Measurements from ENCODE around the gene PIGU. TPM values are rescaled to one million over a fixed set of nuclear protein-coding genes. Genes with fewer than 3 reads are reported as not detected.
"Not testable (repeated sequence)": the region's sequence is repeated elsewhere in the genome, so short reads cannot be mapped to it uniquely, and the experiment has no call there.

PIGU gene
- total RNA-seq, 2 donors from 2014 or later: 35.8 to 41.2 TPM

DNA sequence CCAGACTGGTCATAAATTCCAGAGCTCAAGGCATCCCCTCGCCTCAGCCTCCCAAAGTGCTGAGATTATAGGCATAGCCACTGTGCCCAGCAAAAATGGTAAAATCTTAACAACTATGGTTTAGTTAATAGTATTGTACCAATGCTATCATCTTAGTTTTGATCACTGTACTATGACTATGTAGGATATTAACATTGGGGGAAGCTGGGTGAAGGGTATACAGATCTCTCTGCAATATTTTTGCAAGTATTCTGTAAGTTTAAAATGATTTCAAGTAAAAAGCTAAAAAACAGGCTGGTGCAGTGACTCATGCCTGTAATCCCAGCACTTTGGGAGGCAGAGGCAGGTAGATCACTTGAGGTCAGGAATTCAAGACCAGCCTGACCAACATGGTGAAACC, 7.8 kb downstream of the PIGU start:
- Mint-ChIP-seq H3K27ac (no peak overlapping the region), H3K36me3 (ENCODE audit: low read depth) (peaks cover 18% of the 10 kb centered on the region), H3K27me3 (ENCODE audit: insufficient read depth) (no peaks in the 10 kb centered on the region), H3K4me1 (no peaks in the 10 kb centered on the region), H3K4me3 (no peak overlapping the region), H3K9me3 (peaks cover 10% of the 10 kb centered on the region)
- Histone ChIP-seq H3K36me3 (ENCODE audit: control insufficient read depth, insufficient read depth, low read length) (no peaks in the 10 kb centered on the region), H3K27ac (ENCODE audit: low read depth, low read length) (no peak overlapping the region), H3K9me3 (ENCODE audit: control insufficient read depth, low read length) (no peaks in the 10 kb centered on the region), H3K4me1 (ENCODE audit: control insufficient read depth, insufficient read depth, low read length) (no peaks in the 10 kb centered on the region), H3K4me3 (ENCODE audit: low read length) (no peak overlapping the region), H3K27me3 (ENCODE audit: control insufficient read depth, insufficient read depth, low read length, poor library complexity, severe bottlenecking) (no peaks in the 10 kb centered on the region), H3K9ac (ENCODE audit: extremely low read depth, low read length, poor library complexity, severe bottlenecking) (no peak overlapping the region)
- WGBS, 2 experiments (ENCODE audit: insufficient coverage in 1 of 2, insufficient read length in 1 of 2): 88 to 100% methylated on average over 1 of the region's 1 CpG
- TF ChIP-seq CTCF (conservative IDR thresholded peaks at IDR 0.05): no peak
- no peak for DNase-seq

DNA sequence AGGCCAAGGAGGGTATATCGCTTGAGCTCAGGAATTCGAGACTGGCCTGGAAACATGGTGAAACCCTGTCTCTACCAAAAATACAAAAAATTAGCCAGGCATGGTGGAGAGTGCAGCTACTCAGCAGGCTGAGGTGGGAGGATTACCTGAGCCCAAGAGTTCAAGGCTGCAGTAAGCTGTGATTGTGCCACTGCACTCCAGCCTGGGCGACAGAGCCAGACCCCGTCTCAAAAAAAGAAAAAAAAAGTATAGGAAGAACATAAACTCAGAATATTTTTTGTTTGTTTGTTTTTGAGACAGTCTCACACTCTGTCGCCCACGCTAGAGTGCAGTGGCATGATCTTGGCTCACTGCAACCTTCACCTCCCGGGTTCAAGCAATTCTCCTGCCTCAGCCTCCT, 12.1 kb downstream of the PIGU start:
- not testable (repeated sequence) for H3K27ac ChIP-seq (ENCODE audit: low read depth, low read length); DNase-seq; H3K4me3 ChIP-seq (ENCODE audit: low read length); H3K27ac Mint-ChIP-seq; H3K9me3 Mint-ChIP-seq; H3K4me1 Mint-ChIP-seq; H3K36me3 ChIP-seq (ENCODE audit: control insufficient read depth, insufficient read depth, low read length); H3K9me3 ChIP-seq (ENCODE audit: control insufficient read depth, low read length); H3K27me3 Mint-ChIP-seq (ENCODE audit: insufficient read depth); H3K4me3 Mint-ChIP-seq; H3K4me1 ChIP-seq (ENCODE audit: control insufficient read depth, insufficient read depth, low read length); H3K9ac ChIP-seq (ENCODE audit: extremely low read depth, low read length, poor library complexity, severe bottlenecking); H3K27me3 ChIP-seq (ENCODE audit: control insufficient read depth, insufficient read depth, low read length, poor library complexity, severe bottlenecking)
- whole genome bisulfite sequencing, 2 experiments (ENCODE audit: insufficient coverage in 1 of 2, insufficient read length in 1 of 2): 97 to 100% methylated on average over 6 to 7 of the region's 7 CpGs
- H3K36me3 Mint-ChIP-seq (ENCODE audit: low read depth): peaks cover 11% of the 10 kb centered on the region

DNA sequence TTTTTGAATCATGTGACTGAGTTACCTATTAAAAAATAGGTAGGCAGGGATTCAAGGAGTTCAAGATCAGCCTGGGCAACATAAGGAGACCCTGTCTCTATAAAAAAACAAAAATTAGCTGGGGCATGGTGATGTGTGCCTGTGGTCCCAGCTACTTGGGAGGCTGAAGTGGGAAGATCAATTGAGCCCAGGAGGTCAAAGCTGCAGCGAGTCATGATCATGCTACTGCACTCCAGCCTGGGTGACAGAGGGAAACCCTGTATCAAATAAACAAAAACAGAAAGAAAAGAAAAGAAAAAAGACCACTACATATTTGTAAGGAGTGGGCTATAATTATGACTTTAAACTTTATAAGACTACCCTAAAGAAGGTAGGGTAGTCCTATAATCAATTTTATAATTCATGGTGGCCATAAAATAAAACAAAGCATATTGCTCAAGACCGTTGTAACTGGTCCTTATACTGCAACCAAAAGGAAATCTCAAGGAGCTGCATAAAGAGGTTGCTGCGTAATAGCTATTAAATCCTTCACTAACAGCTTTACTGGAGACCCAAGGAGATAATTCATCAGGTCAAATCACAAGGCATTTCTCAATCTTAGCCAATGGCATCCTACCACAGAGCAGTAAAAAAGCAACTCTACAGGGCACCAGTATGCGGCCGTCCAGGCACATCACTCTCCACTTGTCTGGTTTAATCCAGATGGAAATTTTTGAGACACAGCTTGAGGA, 13.5 kb downstream of the PIGU start:
- Histone ChIP-seq H3K27me3 (ENCODE audit: control insufficient read depth, insufficient read depth, low read length, poor library complexity, severe bottlenecking) (no peaks in the 10 kb centered on the region), H3K9me3 (ENCODE audit: control insufficient read depth, low read length) (no peaks in the 10 kb centered on the region), H3K4me1 (ENCODE audit: control insufficient read depth, insufficient read depth, low read length) (no peaks in the 10 kb centered on the region), H3K36me3 (ENCODE audit: control insufficient read depth, insufficient read depth, low read length) (no peaks in the 10 kb centered on the region), H3K9ac (ENCODE audit: extremely low read depth, low read length, poor library complexity, severe bottlenecking) (no peak overlapping the region), H3K4me3 (ENCODE audit: low read length) (no peak overlapping the region), H3K27ac (ENCODE audit: low read depth, low read length) (no peak overlapping the region)
- Mint-ChIP-seq H3K27ac (no peak overlapping the region), H3K9me3 (peaks cover 7% of the 10 kb centered on the region), H3K4me3 (no peak overlapping the region), H3K27me3 (ENCODE audit: insufficient read depth) (no peaks in the 10 kb centered on the region), H3K4me1 (no peaks in the 10 kb centered on the region), H3K36me3 (ENCODE audit: low read depth) (peaks cover 10% of the 10 kb centered on the region)
- 89 to 91% methylated on average over 5 of the region's 5 CpGs for WGBS, 2 experiments (ENCODE audit: insufficient coverage in 1 of 2, insufficient read length in 1 of 2)
- TF ChIP-seq CTCF (conservative IDR thresholded peaks at IDR 0.05): no peak
- DNase-seq: no peak

- not testable (repeated sequence) for H3K4me3 Mint-ChIP-seq; H3K9ac ChIP-seq (ENCODE audit: extremely low read depth, low read length, poor library complexity, severe bottlenecking); H3K9me3 ChIP-seq (ENCODE audit: control insufficient read depth, low read length); H3K27me3 Mint-ChIP-seq (ENCODE audit: insufficient read depth); H3K36me3 ChIP-seq (ENCODE audit: control insufficient read depth, insufficient read depth, low read length); H3K27me3 ChIP-seq (ENCODE audit: control insufficient read depth, insufficient read depth, low read length, poor library complexity, severe bottlenecking); H3K27ac Mint-ChIP-seq; H3K27ac ChIP-seq (ENCODE audit: low read depth, low read length); DNase-seq; H3K4me1 ChIP-seq (ENCODE audit: control insufficient read depth, insufficient read depth, low read length); H3K4me1 Mint-ChIP-seq; H3K4me3 ChIP-seq (ENCODE audit: low read length)
- peaks cover 20% of the 10 kb centered on the region for H3K36me3 Mint-ChIP-seq (ENCODE audit: low read depth)
- H3K9me3 Mint-ChIP-seq: peaks cover 17% of the 10 kb centered on the region
- 92 to 98% methylated on average over 2 to 5 of the region's 5 CpGs for whole genome bisulfite sequencing, 2 experiments (ENCODE audit: insufficient coverage in 1 of 2, insufficient read length in 1 of 2)
Measured at GRCh38 chr20:34661811-34662210, 15.1 kb downstream of the PIGU start.

- not testable (repeated sequence) for H3K27me3 ChIP-seq (ENCODE audit: control insufficient read depth, insufficient read depth, low read length, poor library complexity, severe bottlenecking); H3K4me1 Mint-ChIP-seq; H3K9ac ChIP-seq (ENCODE audit: extremely low read depth, low read length, poor library complexity, severe bottlenecking); H3K4me3 Mint-ChIP-seq; H3K4me1 ChIP-seq (ENCODE audit: control insufficient read depth, insufficient read depth, low read length); H3K27ac ChIP-seq (ENCODE audit: low read depth, low read length); H3K27me3 Mint-ChIP-seq (ENCODE audit: insufficient read depth); H3K4me3 ChIP-seq (ENCODE audit: low read length); H3K27ac Mint-ChIP-seq; H3K9me3 ChIP-seq (ENCODE audit: control insufficient read depth, low read length); DNase-seq
- Mint-ChIP-seq H3K9me3 (peaks cover 19% of the 10 kb centered on the region), H3K36me3 (ENCODE audit: low read depth) (peaks cover 42% of the 10 kb centered on the region)
- 98% methylated on average over 27 of the region's 31 CpGs; no CpG with 5 or more reads in 1 of the 2 experiments for WGBS, 2 experiments (ENCODE audit: insufficient coverage in 1 of 2, insufficient read length in 1 of 2)
- peaks cover 10% of the 10 kb centered on the region for H3K36me3 ChIP-seq (ENCODE audit: control insufficient read depth, insufficient read depth, low read length)
Measured at GRCh38 chr20:34658654-34659053, 18.2 kb downstream of the PIGU start.

All from endodermal cell (in vitro differentiated cells).